PFSK-1 (cell line): ENCODE data around the gene PROM2.

Experiments
- FOXP2 ChIP-seq: optimal IDR thresholded peaks from 2 replicates; pipeline ENCODE3; 2011; ENCODE audit warnings: borderline replicate concordance, control low read depth, inconsistent platforms; ENCODE audit not compliant: insufficient read depth; ENCODE audit errors: extremely low read length, extremely low read depth
- POLR2AphosphoS5 ChIP-seq: IDR thresholded peaks from 2 replicates; pipeline ENCODE4 v1.6.1; 2012; ENCODE audit warnings: low read depth, mild to moderate bottlenecking, control low read depth, low read length, moderate library complexity
- REST ChIP-seq, 2 experiments: IDR thresholded peaks; 2 replicates each; pipeline versions ENCODE4 v1.6.1 to v1.8.0; 2011 to 2012; ENCODE audit warnings: low read depth in 2 of 2, low read length in 2 of 2, control low read depth in 1 of 2, inconsistent platforms in 1 of 2, mild to moderate bottlenecking in 1 of 2, moderate library complexity in 1 of 2; ENCODE audit not compliant: insufficient read depth in 1 of 2
- SIN3A ChIP-seq: IDR thresholded peaks from 2 replicates; pipeline ENCODE4 v1.6.1; 2012; ENCODE audit warnings: mild to moderate bottlenecking, low read length, moderate library complexity, borderline replicate concordance; ENCODE audit not compliant: insufficient read depth
- TAF1 ChIP-seq: IDR thresholded peaks from 2 replicates; pipeline ENCODE4 v1.6.1; 2012; ENCODE audit warnings: low read length, control low read depth, borderline replicate concordance; ENCODE audit not compliant: insufficient read depth

GRCh38 chr2:95240556-95240955 is 33.7 kb upstream of the PROM2 start:
- TF ChIP-seq REST (IDR thresholded peaks at IDR 0.05; ENCODE audit: insufficient read depth in 1 of 2, low read depth in 2 of 2, low read length in 2 of 2) (no peak), POLR2AphosphoS5 (no peak), TAF1 (no peak), SIN3A (no peak), FOXP2 (no peak)
